ENCODE data around the gene NELL1.

Gene NELL1

GRCh38 chr11:20668844-20669819 lies at the start of gene NELL1:
NELL1 (plus strand) TSS chr11:20669586.
- no peak for DNase-seq (ENCODE audit: low spot score)

GRCh38 chr11:20620988-20621387 lies 48.4 kb upstream of the NELL1 start:
- DNase-seq (ENCODE audit: low spot score) = no peak

GRCh38 chr11:20621679-20622078 lies 47.7 kb upstream of the NELL1 start:
- DNase-seq (ENCODE audit: low spot score) = no peak

GRCh38 chr11:20623252-20623651 lies 46.1 kb upstream of the NELL1 start:
- DNase-seq (ENCODE audit: low spot score) = no peak

GRCh38 chr11:20626279-20626678 lies 43.1 kb upstream of the NELL1 start:
- no peak for DNase-seq (ENCODE audit: low spot score)

- no peak for DNase-seq (ENCODE audit: low spot score)
Observed at GRCh38 chr11:20627026-20627425, 42.4 kb upstream of the NELL1 start.

- DNase-seq (ENCODE audit: low spot score) = no peak
Observed at GRCh38 chr11:20627701-20628100, 41.7 kb upstream of the NELL1 start.

GRCh38 chr11:20631519-20632168 lies 37.7 kb upstream of the NELL1 start:
- no peak for DNase-seq (ENCODE audit: low spot score)

- no peak for DNase-seq (ENCODE audit: low spot score)
Observed at GRCh38 chr11:20632169-20632532, 37.2 kb upstream of the NELL1 start.

- no peak for DNase-seq (ENCODE audit: low spot score)
Observed at GRCh38 chr11:20634044-20634443, 35.3 kb upstream of the NELL1 start.

- DNase-seq (ENCODE audit: low spot score) = no peak
Observed at GRCh38 chr11:20634781-20635180, 34.6 kb upstream of the NELL1 start.

GRCh38 chr11:20638074-20638473 lies 31.3 kb upstream of the NELL1 start:
- DNase-seq (ENCODE audit: low spot score) = no peak

- DNase-seq (ENCODE audit: low spot score) = peak; percentile 73
Observed at GRCh38 chr11:20639688-20640087, 29.7 kb upstream of the NELL1 start.

GRCh38 chr11:20640401-20640800 lies 29.0 kb upstream of the NELL1 start:
- DNase-seq (ENCODE audit: low spot score) = no peak

- no peak for DNase-seq (ENCODE audit: low spot score)
Observed at GRCh38 chr11:20644360-20644759, 25.0 kb upstream of the NELL1 start.

- peak; percentile 75 for DNase-seq (ENCODE audit: low spot score)
Observed at GRCh38 chr11:20647976-20648565, 21.3 kb upstream of the NELL1 start.

- no peak for DNase-seq (ENCODE audit: low spot score)
Observed at GRCh38 chr11:20652150-20652806, 17.1 kb upstream of the NELL1 start.

- DNase-seq (ENCODE audit: low spot score) = no peak
Observed at GRCh38 chr11:20654038-20654437, 15.3 kb upstream of the NELL1 start.

GRCh38 chr11:20656901-20657300 lies 12.5 kb upstream of the NELL1 start:
- no peak for DNase-seq (ENCODE audit: low spot score)

- DNase-seq (ENCODE audit: low spot score) = no peak
Observed at GRCh38 chr11:20658135-20658534, 11.3 kb upstream of the NELL1 start.

- DNase-seq (ENCODE audit: low spot score) = no peak
Observed at GRCh38 chr11:20661445-20661844, 7.9 kb upstream of the NELL1 start.

GRCh38 chr11:20661850-20662249 lies 7.5 kb upstream of the NELL1 start:
- DNase-seq (ENCODE audit: low spot score) = no peak
